Amniotic epithelial cell (primary cell): ENCODE results near the gene CLTRN.
"Not testable (repeated sequence)": the region's sequence is repeated elsewhere in the genome, so short reads cannot be mapped to it uniquely, and the experiment has no call there.

Source experiments
- DNase-seq: peaks from one replicate; pipeline ENCODE4 v3.0.0-alpha.2; 2010; ENCODE audit warnings: low read depth

The CLTRN gene

DNA sequence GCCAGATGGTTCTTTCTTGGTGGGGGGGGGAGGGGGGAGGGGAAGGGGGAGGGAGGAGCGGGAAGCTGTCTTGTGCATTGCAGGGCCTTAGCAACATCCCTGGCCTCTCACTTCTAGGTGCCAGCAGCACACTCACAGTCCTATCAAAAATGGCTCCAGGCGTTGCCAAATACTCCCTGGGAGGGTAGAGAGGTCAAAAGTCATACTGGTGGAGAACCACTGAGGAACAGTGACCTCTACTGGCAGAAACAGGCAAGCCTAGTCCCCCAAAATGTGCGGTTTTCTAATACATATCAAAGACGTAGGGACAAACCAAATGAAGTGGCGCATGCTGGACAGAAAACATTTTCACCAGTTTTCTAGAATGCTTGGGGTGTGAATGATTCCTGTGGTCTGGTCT, 17.1 kb downstream of the CLTRN start:
- DNase-seq: not testable (repeated sequence)

DNA sequence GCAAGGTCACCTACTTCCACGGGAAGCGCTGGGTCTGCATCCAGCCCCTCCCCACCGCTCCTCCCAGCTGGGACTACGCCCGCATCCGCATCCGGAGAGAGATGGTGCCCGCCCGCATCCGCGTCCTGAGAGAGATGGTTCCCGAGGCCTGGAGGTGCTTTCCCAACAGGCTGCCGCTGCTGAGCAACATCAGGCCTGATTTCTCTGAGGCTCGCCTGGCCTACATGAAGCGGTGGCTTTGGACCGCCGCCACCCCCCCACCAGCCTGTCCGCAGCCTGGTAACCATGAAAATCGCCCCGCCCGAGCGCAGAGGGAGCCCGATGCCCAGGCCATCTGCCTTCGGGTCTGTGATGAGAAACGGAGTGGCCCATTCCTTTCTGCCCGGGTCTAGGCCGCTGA, 18.1 kb downstream of the CLTRN start:
- DNase-seq: no peak

DNA sequence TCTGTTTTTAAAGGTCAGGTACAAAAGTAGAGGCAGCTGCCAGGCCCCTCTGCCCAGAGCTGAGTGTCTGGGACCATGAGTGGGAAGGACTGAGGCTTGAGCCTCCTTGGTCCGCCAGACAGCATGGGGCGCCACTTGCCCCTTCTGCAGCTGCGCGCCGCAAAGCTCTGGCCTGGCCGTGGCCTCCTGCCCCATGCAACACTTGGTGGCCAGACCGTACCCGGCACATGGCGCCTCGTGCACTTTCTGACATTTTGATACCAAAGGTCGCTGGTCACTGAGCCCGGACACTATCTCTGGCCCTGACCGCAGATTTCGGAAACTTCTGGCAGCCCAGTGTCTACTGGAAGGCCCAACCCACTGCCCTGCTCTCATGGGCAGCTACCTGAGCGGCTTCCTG, 18.6 kb downstream of the CLTRN start:
- no peak for DNase-seq

DNA sequence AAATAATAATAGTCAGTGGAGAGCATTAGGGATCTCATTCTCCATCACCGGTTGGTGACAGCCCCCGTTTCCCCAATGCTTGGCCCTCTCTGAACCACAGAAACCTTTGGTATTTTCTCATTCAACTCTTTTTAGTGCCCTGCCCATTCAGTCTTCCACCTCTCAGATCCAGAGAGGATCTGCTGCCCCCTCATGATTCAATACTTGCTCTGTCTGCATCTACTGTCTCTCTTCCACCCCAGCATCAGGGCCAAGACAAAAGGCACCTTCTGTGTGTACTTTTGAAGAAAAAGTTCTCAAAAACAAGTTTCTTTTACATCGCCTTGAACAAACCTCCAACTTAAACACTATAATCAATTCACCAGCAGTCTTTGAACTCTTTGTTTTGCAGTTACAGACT, 19.3 kb downstream of the CLTRN start:
- no peak for DNase-seq

DNA sequence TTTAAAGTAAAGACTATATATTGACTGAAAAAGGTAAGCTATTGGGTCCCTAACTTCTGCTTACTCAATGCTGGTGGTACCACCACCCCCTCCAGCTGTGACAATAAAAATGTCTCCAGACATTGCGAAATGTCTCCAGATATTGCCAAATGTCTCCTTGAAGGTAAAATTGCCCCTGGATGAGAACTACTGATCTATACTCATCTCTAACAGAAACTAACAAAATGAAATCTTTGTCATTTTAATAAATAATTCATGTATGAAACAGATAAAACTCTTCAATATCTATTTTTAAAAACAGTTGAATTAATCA, 20.1 kb downstream of the CLTRN start:
- DNase-seq: no peak

DNA sequence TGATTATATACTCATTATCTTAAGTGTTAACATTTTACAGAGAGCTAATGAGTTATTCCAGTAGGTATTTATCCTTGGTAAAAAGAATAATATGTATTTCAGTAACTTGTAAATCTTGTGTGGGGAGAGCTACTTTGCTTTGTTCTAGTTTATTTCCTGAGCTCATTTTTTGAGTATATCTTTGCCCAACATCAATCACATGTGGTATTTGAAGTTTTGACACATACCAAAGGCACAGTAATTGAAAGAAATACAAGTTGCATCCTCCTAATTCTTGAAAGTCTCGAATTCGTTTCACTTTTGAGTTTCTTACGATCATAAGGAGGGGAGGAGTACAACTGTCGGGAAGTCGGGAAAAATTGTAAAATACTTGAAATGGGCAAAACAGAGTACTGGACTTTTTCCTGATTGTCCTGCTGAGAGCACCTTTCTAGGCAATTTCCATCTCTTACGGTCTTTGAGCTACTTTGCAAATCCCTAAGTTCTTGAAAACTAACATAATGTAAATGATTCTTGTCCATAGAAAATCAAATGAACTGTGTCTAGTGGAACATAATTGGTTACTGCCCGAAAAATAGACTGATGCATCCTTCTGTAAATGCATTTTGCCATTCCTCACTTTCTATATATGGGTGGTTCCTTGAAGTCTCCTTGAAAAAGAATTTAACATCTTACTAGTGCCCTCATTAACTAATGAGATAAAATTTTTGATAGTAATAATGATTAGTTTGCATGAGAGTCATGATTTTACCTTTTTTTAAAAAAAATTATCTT, 20.6 kb downstream of the CLTRN start:
- DNase-seq: no peak

DNA sequence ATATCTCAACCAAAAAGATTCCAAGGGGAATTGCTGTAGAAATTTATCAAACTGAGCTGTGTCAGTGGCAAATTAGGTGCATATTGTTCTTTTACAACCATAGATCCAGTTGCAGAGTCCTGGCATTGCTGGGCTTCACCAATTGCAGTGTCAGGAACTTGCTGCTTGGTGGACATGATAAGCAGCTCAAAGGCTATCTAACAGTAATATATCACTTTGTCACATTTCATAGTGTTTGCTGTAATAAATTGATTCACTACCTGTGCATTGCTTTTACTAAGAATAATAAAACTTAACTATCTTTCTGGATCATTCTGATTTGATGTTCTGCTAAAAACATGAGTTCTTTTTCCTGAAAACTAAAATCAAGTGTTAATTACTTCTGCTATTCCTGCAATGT, 33.0 kb downstream of the CLTRN start:
- no peak for DNase-seq

DNA sequence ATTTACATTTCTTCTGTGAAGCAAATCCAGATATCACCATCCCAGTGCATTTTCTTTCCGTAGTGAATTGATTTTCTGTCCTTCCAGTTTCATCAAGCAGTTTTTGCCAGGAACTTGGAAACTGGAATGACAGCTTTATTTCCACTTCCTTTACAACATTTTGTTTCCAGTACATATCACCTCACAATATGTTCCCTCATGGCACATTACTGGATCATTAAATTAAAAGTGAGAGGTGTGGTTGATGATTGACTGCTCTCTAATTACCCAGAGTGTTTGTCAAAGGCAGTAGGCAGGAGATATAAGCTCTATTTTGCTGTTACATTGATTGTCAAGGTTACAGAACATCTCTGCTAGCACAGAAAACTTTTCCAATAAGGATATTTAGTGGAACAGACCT, 41.6 kb downstream of the CLTRN start:
- no peak for DNase-seq

DNA sequence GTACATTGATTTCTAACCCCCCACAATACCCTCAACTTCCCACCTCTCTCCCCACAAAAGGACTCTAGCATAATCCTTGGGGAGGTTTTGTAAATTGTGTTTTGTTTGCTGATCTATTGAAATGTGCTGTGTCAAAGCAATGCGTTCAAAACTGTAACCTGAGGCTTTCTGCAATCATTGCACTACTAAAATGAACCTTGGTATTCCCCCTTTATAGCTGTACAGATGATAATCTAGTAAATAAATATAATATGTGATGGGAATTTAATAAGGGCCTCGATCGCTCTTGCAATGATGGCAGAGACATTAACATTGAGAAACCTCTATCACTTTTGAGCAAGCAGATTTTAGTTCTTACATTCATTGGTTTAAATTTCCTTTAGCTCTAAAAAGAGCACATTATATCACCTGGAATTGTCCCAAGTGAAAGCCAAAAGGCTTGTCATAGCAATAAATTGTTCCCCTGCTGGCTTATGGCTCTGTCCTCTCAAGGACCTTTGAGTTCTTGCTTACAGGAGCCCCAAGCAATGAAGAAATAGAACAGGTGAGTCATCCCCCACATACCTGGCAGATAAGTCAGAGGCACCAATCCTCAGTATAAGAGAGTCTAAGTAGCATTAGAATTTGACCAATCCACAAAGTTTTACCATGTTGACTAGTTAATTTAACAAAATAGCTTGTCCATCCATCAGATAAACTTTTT, 45.4 kb downstream of the CLTRN start:
- peak; percentile 30 for DNase-seq

DNA sequence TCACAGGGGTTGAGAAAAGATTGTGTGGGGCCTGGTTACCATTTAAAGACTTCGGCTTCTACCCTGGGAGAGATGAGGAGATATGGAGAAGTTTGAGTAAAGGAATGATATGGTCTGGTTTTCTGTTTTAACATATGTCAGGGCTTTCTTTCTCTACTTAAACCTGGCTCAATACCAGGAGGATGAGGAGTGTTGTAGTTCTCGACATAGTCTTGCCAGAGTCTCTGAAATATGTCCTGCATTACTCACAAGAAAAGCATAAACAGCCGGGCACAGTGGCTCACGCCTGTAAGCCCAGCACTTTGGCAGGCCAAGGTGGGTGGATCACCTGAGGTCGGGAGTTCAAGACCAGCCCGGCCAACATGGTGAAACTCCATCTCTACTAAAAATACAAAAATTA, 47.5 kb downstream of the CLTRN start:
- peak; percentile 62 for DNase-seq

DNA sequence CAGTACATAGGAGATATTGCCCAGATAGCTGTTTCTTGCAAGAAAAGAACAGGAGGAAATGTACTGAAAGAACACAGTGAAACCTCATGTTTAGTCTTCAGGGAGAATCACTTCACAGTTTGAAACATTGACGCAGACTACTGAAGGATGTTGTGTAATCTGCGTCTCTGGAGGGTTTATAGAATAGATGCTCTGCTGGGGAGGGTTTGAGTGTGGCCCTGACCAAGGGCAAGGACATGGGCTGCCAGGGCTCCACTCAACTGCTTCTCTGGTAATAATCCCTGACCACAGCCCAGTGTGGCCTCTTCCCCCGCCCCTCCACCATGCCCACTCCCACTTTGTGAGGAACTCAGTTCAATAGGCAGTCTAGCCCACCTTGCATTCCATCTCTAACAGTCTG, 48.1 kb downstream of the CLTRN start:
- DNase-seq: peak; percentile 73

DNA sequence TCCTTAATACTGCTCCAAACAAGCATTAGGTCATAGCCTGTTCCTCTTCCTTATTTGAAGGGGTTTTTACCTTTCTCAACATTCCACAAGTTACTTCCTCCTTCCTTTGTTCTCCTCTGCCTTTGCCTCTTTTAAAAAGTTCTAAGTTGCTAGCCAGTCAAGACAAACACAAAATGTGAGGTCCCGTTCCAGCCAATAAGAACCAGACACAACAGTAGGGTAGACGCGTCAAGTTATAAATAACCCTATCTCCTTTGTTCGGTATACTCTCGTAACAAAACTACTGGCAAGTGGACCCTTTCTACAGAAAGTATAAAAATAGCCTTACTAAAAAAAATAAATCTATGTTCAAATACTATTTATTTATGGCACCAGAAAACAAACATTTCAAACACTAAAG, 57.5 kb downstream of the CLTRN start:
- no peak for DNase-seq

DNA sequence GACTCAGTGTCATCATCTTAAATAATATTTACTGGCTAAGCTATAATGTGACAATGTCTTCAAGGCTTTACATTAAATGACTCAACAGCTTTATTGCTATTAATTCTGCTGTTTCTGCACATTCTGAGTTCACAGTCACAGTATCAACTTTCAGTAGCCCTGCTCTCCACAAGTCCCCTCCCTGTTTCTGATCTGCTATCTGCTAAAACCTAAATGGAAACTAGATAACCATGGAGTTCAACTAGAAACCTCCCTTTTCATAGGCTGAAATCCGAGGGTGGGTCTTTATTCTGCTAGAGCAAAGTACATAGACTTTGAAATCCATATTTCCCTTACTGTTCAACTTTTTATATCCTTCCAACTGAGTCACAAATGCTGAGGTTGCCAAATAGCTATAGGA, 58.5 kb downstream of the CLTRN start:
- no peak for DNase-seq

DNA sequence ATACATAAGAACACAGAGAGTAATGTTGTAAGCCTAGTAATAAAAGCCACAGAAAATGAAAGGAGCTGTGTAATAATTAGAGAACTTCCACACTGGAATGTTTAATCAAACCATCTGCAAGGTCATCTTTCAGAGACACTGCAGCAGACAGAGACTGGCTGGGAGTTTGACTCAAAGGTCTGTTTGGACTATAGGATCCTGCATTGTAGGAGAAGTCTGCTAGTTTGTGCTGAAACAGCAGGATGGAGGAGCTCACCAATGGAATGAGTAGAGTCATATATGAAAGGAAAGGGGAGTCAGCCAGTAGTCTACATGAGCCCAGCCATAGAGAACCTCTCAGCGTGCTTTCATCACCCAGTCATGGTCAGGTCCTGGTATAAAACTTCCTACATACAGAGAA, 59.4 kb downstream of the CLTRN start:
- DNase-seq: no peak

DNA sequence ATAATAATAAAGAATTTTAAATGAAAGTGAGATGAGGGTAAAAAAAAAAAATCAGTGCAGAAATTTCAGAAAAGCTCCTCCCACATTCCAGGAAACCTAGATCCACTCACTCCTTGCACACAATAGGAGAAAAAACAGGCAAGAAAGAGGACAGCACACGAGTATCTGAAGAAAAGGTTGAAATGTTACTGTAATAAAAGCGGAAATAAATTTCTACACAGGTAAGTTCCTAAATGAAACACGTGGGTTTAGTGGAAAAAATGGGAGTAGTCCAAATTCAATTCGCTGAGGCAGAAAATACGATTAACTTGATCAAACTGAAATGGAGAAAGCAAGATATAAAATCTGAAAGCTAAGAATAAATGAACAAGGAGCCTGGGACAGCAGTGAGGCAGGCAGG, 61.8 kb downstream of the CLTRN start:
- no peak for DNase-seq

DNA sequence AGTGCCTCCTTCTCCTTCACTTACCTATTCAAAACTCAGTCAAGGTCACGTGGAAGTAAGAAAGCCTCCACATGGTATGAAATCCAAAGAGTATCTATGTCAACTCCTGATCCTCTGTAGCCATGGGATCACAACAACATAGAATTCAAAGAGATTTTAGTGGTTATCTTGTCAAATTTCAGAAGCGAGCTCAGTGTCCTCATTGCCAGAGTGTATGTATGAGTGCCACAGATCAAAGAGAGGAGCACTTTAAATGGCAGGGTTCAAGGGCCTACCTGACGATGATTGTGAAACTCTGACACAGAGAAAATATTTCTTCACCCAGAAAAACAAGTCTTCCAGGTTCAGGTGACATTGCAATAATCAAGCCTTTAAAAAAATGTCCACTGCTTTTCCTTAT, 62.7 kb downstream of the CLTRN start:
- DNase-seq: no peak

DNA sequence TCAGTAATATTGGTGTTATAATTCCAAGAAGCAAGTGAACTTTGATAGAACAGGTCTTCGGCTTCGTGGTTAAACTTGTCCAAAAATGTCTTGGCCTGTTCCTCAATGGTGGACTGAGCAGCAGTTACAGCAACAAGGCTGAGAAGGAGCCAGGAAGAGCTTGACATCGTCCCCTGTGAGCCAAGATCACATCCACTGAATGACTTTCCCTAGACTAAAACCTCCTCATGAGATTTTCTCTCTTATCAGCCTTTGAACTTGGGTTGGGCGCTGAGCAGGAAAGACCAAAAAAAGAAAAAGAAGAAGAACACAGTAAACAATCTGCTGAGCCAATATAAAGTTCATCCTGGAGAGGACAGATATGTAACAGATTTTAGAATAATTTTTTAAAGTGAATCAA, 63.9 kb downstream of the CLTRN start, which contains the start of gene ACE2:
TSS of gene ACE2 (minus strand) at position 216 of the 400 bp plus-strand sequence. CDS start at position 167, 49 bp downstream.
- DNase-seq: no peak

DNA sequence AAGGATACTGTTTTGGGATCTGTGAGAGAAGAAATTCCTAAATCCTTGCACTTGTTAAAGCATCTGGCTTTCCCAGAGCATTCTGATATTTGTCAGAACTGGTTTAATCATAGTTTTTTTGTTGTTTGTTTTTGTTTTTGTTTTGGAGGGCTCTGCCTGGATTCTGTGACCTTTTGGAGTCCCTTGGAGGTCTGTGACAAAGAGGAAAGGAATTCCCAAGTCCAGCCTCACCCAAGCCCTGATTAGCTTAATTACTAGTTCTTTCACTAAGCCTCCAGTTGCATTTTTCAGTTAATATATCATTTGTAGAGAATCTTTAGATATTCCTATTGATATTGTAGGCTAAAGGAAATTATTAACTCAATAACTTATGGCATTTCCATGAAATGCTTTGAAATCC, 64.6 kb downstream of the CLTRN start:
- DNase-seq: no peak

DNA sequence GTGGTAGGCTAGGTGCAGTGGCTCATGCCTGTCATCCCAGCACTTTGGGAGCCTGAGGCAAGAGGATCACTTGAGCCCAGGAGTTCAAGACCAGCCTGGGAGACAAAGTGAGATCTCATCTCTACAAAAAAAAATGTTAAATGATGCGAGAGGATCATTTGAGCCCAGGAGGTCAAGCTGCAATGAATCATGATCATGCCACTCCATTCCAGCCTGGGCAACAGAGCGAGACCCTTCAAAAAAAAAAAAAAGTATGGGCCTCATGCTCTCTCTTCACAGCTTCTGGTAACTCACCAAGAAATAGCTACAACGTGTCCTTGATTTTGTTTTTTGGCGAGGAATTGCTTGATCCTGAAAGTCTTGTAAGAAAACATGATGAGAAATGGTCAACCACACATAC, 65.1 kb downstream of the CLTRN start:
- DNase-seq: no peak

DNA sequence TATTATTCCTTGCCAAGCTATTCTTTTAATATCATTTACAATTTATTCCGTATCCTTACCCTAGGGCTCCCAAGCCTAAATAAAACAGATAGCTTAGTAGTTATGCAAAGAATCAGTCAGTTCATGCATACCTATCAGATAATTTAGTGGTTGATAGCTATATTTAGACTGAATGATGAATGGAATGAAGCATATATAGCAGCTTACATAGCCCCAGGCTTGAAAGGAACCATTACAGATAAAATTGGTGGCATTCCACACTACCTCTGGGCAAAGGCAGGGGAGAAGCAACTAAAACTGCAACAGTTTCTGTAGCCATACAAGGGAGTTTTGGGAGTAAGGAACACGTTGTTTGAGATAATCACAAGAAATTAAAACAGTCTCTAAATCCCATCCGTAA, 66.6 kb downstream of the CLTRN start:
- DNase-seq: no peak

DNA sequence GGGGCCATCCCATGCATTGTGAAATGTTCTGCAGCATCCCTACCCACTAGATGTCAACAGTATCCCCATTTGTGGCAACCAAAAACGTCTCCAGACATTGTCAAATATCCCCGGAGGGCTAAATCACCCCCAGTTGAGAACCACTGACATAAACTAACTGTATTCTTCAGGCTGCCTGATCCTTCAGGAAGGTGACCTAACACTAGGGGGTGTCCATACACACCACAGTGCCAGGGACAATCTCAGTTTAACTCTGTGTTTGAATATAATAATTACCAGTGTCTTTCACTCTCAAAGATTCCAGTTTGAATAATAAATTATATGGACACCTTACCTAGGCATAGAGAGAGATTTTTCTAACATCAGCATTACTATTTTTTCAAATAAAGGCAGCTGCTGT, 70.2 kb downstream of the CLTRN start:
- no peak for DNase-seq

DNA sequence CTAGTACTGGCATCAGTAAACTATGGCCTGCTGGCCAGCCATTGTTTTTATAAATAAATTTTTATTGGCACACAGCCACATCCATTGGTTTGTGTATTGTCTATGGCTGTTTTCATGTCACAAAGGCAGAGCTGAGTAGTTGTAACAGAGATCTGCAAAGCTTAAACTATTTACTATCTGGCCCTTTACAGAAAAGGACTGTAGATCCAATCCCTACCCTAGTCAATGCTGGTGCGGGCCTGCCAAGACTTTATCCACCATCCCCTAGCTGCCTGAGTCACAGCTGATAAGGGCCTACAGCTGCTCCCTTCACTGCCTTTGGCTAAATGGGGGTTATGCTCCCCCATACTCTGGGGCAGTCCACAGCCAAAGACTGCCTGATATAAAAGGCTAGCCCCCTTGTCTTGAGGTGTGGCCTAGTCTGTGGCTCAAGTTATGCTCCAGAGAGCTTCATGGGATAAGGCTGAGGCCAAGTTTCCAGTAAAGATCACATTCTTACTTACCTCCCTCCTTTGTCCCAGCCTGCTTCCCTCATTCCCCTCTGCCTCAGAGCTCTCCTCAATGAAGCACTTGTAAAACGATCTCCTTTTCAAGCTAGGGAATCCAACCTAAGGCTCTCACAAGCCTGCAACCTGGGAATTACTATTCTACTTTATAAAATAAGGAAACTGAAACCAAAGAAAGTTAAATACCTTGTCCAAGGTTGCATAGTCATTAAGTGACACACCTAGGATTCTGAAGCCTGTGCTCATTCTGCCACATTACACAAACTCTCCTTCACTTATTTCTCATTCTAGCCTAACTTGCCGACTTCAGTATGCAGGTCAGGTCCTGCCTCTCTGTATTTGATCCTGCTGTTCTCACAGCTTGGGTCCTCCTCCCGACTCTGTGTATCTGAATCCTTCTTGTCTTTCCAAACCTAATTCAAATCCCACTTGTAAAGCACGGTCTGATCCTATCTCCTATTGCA, 84.5 kb downstream of the CLTRN start:
- peak; percentile 62 for DNase-seq
